SH-SY5Y (cell line): ENCODE measurements around the gene KCNE3.

ENCODE experiments used
- GATA2 ChIP-seq: IDR thresholded peaks from 2 replicates; pipeline ENCODE4 v1.6.1; 2011; ENCODE audit warnings: mild to moderate bottlenecking, low read depth, low read length
- GATA3 ChIP-seq: IDR thresholded peaks from 2 replicates; pipeline ENCODE4 v1.6.1; 2011; ENCODE audit warnings: low read depth, mild to moderate bottlenecking, low read length, moderate library complexity

The KCNE3 gene

GRCh38 chr11:74443071-74443864 lies 24.1 kb downstream of the KCNE3 start:
- TF ChIP-seq GATA3 (no peak), GATA2 (no peak)

GRCh38 chr11:74442636-74443035 lies 24.7 kb downstream of the KCNE3 start:
- no peak for TF ChIP-seq GATA2
- no peak for TF ChIP-seq GATA3

- TF ChIP-seq GATA2 (no peak), GATA3 (no peak)
Observed at GRCh38 chr11:74438681-74439080, 28.7 kb downstream of the KCNE3 start.

GRCh38 chr11:74437441-74438042 lies 29.8 kb downstream of the KCNE3 start:
- TF ChIP-seq GATA2 (no peak), GATA3 (no peak)

- no peak for TF ChIP-seq GATA2
- TF ChIP-seq GATA3, result no peak
Observed at GRCh38 chr11:74434528-74434927, 32.8 kb downstream of the KCNE3 start.

- TF ChIP-seq GATA3 (no peak), GATA2 (no peak)
Observed at GRCh38 chr11:74429205-74429604, 38.1 kb downstream of the KCNE3 start.

- TF ChIP-seq GATA2, result no peak
- TF ChIP-seq GATA3, result no peak
Observed at GRCh38 chr11:74427384-74427886, 39.9 kb downstream of the KCNE3 start.

GRCh38 chr11:74425100-74425499 lies 42.2 kb downstream of the KCNE3 start:
- no peak for TF ChIP-seq GATA2
- TF ChIP-seq GATA3, result no peak

GRCh38 chr11:74418509-74418895 lies 48.8 kb downstream of the KCNE3 start:
- TF ChIP-seq GATA2 (no peak), GATA3 (no peak)

GRCh38 chr11:74417860-74418508 lies 49.4 kb downstream of the KCNE3 start:
- TF ChIP-seq GATA2 (no peak), GATA3 (no peak)

GRCh38 chr11:74417379-74417804 lies 50.0 kb downstream of the KCNE3 start:
- TF ChIP-seq GATA2 (no peak), GATA3 (no peak)

- no peak for TF ChIP-seq GATA3
- no peak for TF ChIP-seq GATA2
Observed at GRCh38 chr11:74412733-74413359, 54.5 kb downstream of the KCNE3 start.

- TF ChIP-seq GATA3, result no peak
- no peak for TF ChIP-seq GATA2
Observed at GRCh38 chr11:74412321-74412720, 55.0 kb downstream of the KCNE3 start.

GRCh38 chr11:74409633-74410032 lies 57.7 kb downstream of the KCNE3 start:
- TF ChIP-seq GATA3, result no peak
- TF ChIP-seq GATA2, result no peak
